Subcutaneous abdominal adipose tissue (tissue), 5 donors: ENCODE data around the gene GPC6.

ENCODE experiments used
- H3K27ac ChIP-seq: one replicate; pipeline ENCODE4 v1.7.0; 2013; ENCODE audit warnings: low read depth, mild to moderate bottlenecking, inconsistent platforms, low read length, moderate library complexity
- H3K27me3 ChIP-seq, 5 donors: one replicate each; pipeline ENCODE4 v1.7.0; 2013; ENCODE audit warnings: low read length in 5 of 5, inconsistent platforms in 1 of 5; ENCODE audit not compliant: control insufficient read depth in 5 of 5, insufficient read depth in 4 of 5
- H3K36me3 ChIP-seq, 5 donors: one replicate each; pipeline ENCODE4 v1.7.0; 2013; ENCODE audit warnings: low read length in 5 of 5; ENCODE audit not compliant: control insufficient read depth in 5 of 5, insufficient read depth in 5 of 5
- H3K4me1 ChIP-seq, 5 donors: one replicate each; pipeline ENCODE4 v1.7.0; 2013; ENCODE audit warnings: low read length in 5 of 5, mild to moderate bottlenecking in 3 of 5, moderate library complexity in 1 of 5; ENCODE audit not compliant: control insufficient read depth in 5 of 5, insufficient read depth in 5 of 5
- H3K4me3 ChIP-seq, 5 donors: one replicate each; pipeline ENCODE4 v1.7.0; 2013; ENCODE audit warnings: low read length in 5 of 5, low read depth in 1 of 5
- H3K9ac ChIP-seq, 5 donors: one replicate each; pipeline ENCODE4 v1.7.0; 2013; ENCODE audit warnings: low read length in 5 of 5, mild to moderate bottlenecking in 4 of 5, moderate library complexity in 3 of 5
- H3K9me3 ChIP-seq, 5 donors: one replicate each; pipeline ENCODE4 v1.7.0; 2013; ENCODE audit warnings: low read length in 5 of 5; ENCODE audit not compliant: control insufficient read depth in 5 of 5
- donor health status: healthy.
- donor health status: healthy.
- donor health status: healthy.
- donor health status: healthy.
- donor health status: healthy.

The GPC6 gene

DNA sequence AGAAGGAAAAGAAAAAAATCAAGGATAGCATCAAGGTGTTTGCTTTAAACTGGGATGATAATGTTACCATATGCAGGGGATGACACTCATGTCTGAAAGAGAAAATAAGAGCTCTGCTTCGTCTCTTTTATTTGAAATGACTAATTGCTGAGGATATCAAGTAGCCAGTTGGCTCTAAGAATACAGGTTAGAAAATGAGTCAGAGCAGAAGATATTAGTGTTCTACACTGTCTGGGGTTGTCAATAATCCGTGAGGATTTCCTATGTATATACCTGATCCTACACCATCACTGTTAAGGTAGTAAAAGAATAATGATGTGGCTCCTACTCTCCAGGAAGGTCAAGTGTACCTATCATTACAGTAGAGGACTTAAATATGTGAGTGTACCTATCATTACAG lies 562.5 kb downstream of the GPC6 start:
- Histone ChIP-seq H3K9ac (no peak overlapping the region), H3K9me3 (no peaks in the 10 kb centered on the region), H3K4me3 (no peak overlapping the region), H3K4me1 (no peaks in the 10 kb centered on the region), H3K27me3 (no peaks in the 10 kb centered on the region), H3K36me3 (no peaks in the 10 kb centered on the region), H3K27ac (no peak overlapping the region)

DNA sequence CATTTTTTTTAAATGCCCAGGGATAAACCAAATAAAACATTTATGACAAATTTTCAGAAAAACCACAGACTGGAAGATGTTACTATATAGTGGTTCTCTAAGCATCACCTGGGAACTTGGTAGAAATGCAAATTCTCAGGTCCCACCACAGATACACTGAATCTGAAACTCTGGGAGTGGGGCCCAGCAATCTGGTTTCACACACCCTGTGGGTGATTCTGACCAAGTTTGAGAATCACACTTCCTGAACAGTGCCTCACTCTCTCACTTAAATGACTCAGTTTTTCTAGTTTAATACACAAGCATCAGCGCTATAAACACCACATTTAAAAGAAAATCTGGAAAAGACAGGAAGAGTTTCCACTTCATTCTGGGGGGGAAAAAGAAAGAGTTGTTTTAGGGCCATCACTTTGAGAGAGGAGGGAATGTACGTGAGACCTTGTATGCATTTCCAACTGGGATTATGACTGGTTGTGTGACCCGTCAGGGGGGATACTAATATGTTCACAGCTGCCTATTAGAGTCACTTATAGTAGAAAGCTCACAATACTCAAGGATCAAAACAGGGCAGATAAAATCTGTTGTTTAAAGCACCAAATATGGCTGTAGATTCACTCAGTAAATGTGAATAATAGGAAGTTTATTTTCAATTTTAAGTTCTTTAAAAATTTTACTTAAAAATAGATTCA lies 567.7 kb downstream of the GPC6 start:
- Histone ChIP-seq H3K4me3 (no peak overlapping the region), H3K27me3 (no peaks in the 10 kb centered on the region), H3K27ac (no peak overlapping the region), H3K9me3 (no peaks in the 10 kb centered on the region), H3K36me3 (no peaks in the 10 kb centered on the region), H3K9ac (no peak overlapping the region), H3K4me1 (no peaks in the 10 kb centered on the region)

DNA sequence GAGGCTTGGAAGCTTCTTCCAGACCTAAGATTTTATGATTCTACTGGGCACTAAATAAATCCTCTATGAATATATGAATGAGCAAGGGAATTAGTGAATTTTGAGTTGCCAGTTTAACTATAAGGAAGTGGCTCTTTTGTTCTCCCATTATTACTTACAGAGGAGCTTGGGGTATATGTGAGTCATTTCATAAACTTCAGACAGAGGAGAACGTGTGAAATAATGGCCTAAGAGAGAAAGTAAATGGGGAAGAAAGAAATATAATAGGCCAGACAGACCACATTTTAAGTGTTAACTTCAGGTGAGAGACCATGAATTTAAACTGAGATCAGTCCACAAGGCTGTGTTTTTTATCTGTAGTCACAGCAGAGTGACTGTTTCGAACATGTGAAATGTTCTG lies 570.9 kb downstream of the GPC6 start:
- Histone ChIP-seq H3K9me3 (no peaks in the 10 kb centered on the region), H3K36me3 (no peaks in the 10 kb centered on the region), H3K27ac (no peak overlapping the region), H3K27me3 (no peaks in the 10 kb centered on the region), H3K4me3 (no peak overlapping the region), H3K9ac (no peak overlapping the region), H3K4me1 (no peaks in the 10 kb centered on the region)

DNA sequence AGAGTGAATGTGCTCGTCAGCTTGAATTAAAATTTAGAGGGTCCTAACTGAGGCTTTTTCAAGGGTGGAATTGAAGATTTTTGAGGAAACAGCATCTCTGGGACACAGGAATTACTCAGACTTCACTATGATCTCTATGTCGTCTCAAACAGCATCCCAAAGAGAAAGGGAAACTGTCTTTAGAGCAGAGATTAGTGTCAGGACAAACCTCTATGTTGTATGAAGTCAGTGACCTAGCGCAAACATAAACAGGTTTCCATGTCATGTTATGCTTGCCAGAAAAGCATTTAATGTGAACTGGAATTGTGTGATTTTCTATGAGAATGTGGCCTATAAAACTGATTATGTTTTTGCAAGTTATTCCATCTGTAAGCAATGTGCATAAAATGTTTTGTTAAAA lies 573.7 kb downstream of the GPC6 start:
- H3K4me3 ChIP-seq: no peak overlapping the region
- H3K9ac ChIP-seq: no peak overlapping the region
- no peaks in the 10 kb centered on the region for H3K4me1 ChIP-seq
- H3K36me3 ChIP-seq: no peaks in the 10 kb centered on the region
- no peak overlapping the region for H3K27ac ChIP-seq
- no peaks in the 10 kb centered on the region for H3K9me3 ChIP-seq
- H3K27me3 ChIP-seq: no peaks in the 10 kb centered on the region

DNA sequence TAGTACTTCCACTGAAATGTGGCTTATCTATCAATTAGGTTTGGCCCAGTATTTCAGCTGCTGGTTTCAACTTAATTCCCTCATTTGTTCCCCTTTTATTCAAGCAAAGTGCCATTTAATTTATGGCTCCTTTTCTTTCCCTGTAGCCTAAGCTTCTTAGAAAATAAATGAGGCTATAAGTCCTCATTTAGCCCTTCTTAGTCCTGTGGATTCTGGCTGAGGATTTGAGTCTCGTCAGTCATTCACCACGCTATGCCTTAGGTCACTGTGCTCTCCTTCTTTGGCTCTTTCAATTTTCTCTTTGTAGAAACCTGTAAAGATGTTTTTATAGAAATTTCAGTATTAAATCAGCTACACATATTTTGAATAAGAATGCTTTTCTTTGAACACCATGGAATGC lies 579.1 kb downstream of the GPC6 start:
- H3K27ac ChIP-seq: no peak overlapping the region
- no peaks in the 10 kb centered on the region for H3K4me1 ChIP-seq
- no peak overlapping the region for H3K9ac ChIP-seq
- no peak overlapping the region for H3K4me3 ChIP-seq
- H3K27me3 ChIP-seq: no peaks in the 10 kb centered on the region
- H3K36me3 ChIP-seq: no peaks in the 10 kb centered on the region
- H3K9me3 ChIP-seq: no peaks in the 10 kb centered on the region

DNA sequence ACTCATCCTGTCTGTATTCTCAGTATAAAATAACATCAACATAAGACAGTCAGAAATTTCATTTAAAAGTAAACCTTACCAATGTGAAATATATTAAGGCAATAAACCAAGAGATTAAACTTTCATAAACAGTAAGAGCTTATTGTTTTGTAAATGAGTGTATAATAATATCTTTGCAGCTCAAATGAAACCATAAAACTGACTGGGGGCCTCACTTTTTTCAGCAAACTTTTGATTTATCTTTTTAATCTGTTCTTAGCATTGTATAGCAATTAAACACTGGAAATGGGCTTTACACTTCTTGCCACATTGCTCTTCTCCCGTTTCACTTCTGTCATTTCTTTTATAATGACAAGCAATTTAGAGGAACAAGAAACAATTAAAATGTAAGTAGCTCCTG lies 580.3 kb downstream of the GPC6 start:
- Histone ChIP-seq H3K4me1 (no peaks in the 10 kb centered on the region), H3K9ac (no peak overlapping the region), H3K9me3 (no peaks in the 10 kb centered on the region), H3K36me3 (no peaks in the 10 kb centered on the region), H3K27me3 (no peaks in the 10 kb centered on the region), H3K4me3 (no peak overlapping the region), H3K27ac (no peak overlapping the region)

DNA sequence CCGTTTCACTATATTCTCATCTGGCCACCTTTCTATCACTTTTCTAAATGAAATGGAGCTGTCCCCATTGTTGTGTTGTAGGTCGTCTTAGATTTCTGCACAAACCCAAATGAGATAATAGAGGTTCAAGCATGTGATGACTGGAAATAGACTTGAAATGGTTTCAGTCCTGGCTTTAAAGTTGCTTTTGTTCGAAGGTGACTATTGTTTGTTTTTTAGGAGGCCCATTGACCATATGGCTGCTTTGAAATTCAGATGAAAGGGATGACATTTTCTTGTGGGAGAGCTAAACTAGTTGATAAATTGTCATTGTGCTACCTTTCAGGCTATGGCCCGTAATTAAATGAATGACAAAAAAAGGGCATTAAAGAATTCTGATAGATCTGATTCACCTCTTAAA lies 583.7 kb downstream of the GPC6 start:
- H3K9me3 ChIP-seq: no peaks in the 10 kb centered on the region
- no peaks in the 10 kb centered on the region for H3K4me1 ChIP-seq
- no peak overlapping the region for H3K4me3 ChIP-seq
- H3K27ac ChIP-seq: no peak overlapping the region
- no peaks in the 10 kb centered on the region for H3K36me3 ChIP-seq
- H3K27me3 ChIP-seq: no peaks in the 10 kb centered on the region
- no peak overlapping the region for H3K9ac ChIP-seq

DNA sequence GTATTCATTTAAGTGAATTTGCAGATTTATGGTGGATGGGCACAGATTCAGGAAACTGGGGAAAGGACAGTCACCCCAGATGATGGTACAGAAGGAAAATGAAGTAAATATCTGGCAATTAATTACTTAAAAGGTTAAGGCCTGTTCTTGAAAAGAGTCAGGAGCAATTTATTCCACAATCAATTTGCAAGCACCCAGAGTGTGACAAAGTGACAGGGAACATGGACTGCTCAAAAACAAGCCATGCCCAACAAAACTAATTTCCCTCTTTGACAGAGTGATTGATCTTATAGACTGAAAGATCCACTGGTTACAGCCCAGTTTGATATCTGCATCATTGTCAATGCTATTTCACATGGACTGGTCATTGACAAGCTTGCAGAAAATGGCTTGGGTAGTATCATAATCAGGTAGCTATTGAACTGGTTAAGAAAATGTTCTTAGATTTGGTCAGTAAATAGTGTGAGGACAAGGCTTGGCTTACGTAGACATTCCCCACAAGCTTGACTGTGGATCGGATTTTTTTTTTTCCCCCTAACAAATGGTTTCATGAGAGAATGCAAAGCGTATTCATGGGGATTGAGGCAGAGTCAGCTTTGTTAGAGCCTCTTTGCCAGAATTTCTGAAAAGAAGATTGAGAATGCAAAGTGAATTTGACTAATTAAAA lies 584.6 kb downstream of the GPC6 start:
- Histone ChIP-seq H3K9ac (no peak overlapping the region), H3K27ac (no peak overlapping the region), H3K36me3 (no peaks in the 10 kb centered on the region), H3K4me3 (no peak overlapping the region), H3K4me1 (no peaks in the 10 kb centered on the region), H3K9me3 (no peaks in the 10 kb centered on the region), H3K27me3 (no peaks in the 10 kb centered on the region)

DNA sequence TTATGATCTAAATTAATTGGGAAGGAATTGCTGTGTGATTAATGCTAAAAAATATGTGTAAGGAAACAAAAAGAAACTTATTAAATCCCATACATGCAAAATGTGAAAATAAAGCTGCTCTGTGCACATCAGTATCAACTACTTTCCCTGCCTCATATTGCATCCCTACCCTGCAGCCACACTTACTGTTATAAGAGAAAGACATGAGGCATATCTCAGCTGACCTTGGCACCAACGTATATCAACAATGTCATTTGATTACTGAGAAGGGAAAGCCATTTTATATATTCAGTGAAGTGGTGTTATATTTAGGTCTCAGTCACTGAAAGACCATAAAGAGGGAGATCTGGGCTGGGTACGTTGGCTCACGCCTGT lies 585.1 kb downstream of the GPC6 start:
- no peak overlapping the region for H3K27ac ChIP-seq
- H3K9ac ChIP-seq: no peak overlapping the region
- no peaks in the 10 kb centered on the region for H3K4me1 ChIP-seq
- H3K4me3 ChIP-seq: no peak overlapping the region
- H3K27me3 ChIP-seq: no peaks in the 10 kb centered on the region
- no peaks in the 10 kb centered on the region for H3K9me3 ChIP-seq
- H3K36me3 ChIP-seq: no peaks in the 10 kb centered on the region

DNA sequence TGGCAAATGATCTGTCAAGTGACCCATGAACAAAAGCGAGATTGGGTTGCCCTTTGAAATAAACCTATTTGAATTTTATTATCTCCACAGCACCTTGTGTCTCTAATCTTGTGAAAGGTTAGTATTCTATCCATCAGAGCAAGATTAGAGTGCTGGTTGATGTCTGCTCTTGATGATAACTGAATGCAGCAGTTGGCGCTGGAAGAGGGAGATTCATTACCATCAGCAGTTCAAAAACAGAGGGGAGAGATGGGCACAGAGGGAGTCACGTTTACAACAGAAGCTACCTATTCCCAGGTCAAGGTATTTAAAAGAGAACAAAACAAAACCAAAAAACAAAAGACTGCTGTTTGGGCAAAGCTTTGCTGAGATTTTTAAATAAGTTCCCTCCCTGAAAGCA lies 588.1 kb downstream of the GPC6 start:
- Histone ChIP-seq H3K36me3 (no peaks in the 10 kb centered on the region), H3K27me3 (no peaks in the 10 kb centered on the region), H3K4me3 (no peak overlapping the region), H3K27ac (no peak overlapping the region), H3K9me3 (no peaks in the 10 kb centered on the region), H3K9ac (no peak overlapping the region), H3K4me1 (no peaks in the 10 kb centered on the region)
